ENCODE data around the gene AFAP1. TPM values are rescaled to one million over a fixed set of nuclear protein-coding genes. Genes with fewer than 3 reads are reported as not detected.

The AFAP1 gene, protein sequence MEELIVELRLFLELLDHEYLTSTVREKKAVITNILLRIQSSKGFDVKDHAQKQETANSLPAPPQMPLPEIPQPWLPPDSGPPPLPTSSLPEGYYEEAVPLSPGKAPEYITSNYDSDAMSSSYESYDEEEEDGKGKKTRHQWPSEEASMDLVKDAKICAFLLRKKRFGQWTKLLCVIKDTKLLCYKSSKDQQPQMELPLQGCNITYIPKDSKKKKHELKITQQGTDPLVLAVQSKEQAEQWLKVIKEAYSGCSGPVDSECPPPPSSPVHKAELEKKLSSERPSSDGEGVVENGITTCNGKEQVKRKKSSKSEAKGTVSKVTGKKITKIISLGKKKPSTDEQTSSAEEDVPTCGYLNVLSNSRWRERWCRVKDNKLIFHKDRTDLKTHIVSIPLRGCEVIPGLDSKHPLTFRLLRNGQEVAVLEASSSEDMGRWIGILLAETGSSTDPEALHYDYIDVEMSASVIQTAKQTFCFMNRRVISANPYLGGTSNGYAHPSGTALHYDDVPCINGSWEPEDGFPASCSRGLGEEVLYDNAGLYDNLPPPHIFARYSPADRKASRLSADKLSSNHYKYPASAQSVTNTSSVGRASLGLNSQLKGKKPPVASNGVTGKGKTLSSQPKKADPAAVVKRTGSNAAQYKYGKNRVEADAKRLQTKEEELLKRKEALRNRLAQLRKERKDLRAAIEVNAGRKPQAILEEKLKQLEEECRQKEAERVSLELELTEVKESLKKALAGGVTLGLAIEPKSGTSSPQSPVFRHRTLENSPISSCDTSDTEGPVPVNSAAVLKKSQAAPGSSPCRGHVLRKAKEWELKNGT
- polyA plus RNA-seq (2012; ENCODE audit: insufficient read length, low read depth): 25.5 TPM

DNA sequence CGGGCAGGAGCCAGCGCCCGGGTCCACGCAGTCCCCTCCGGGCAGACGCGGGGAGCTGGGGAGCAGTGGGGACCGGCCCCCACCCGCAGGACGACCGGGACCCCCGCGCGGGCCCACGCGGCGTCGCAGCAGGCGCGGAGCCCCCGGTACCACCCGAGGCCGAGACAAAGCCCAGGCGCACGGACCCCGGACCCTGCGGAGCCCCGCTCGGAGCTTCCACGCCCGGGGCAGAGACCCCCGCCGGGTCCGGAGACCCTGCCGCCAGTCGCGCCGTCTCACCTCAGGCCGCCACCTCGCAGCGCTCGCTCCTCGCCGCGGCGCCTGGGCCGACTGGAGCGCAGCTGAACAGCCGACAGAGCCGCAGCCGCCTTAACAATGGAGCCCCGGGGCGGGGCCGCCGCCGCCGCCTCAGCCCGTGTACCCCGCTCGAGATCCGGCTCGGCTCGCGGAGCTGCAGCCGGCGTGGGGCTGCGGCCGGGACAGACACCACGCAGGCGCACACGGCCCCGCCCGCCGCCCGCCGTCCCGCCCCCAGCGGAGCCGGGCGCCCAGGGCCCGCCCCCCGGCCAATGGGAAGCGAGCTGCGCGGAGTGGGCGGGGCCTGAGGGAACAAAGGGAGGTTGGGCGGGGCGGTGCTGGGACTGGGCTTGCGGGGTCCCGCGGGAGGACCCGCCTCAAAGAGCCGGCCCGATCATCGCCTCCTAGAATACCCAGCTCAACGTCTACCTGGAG lies at the start of gene AFAP1:
TSS of gene AFAP1 (minus strand) at position 485 of the 732 bp plus-strand sequence. CDS start 67,783 bp downstream, outside the sequence.
- TF ChIP-seq SIN3A (IDR thresholded peaks at IDR 0.05; ENCODE audit: borderline replicate concordance, insufficient read depth, low read length) (no peak), FOXP2 (optimal IDR thresholded peaks at IDR 0.05; ENCODE audit: borderline replicate concordance, extremely low read depth, extremely low read length, insufficient read depth) (no peak), POLR2AphosphoS5 (IDR thresholded peaks at IDR 0.05; ENCODE audit: low read depth, low read length) (peak; percentile 60; the same call in 1 of the 2 replicates), TAF1 (IDR thresholded peaks at IDR 0.05; ENCODE audit: borderline replicate concordance, insufficient read depth, low read length) (peak; percentile 74; the same call in 1 of the 2 replicates)
- TF ChIP-seq, protein P1, sequence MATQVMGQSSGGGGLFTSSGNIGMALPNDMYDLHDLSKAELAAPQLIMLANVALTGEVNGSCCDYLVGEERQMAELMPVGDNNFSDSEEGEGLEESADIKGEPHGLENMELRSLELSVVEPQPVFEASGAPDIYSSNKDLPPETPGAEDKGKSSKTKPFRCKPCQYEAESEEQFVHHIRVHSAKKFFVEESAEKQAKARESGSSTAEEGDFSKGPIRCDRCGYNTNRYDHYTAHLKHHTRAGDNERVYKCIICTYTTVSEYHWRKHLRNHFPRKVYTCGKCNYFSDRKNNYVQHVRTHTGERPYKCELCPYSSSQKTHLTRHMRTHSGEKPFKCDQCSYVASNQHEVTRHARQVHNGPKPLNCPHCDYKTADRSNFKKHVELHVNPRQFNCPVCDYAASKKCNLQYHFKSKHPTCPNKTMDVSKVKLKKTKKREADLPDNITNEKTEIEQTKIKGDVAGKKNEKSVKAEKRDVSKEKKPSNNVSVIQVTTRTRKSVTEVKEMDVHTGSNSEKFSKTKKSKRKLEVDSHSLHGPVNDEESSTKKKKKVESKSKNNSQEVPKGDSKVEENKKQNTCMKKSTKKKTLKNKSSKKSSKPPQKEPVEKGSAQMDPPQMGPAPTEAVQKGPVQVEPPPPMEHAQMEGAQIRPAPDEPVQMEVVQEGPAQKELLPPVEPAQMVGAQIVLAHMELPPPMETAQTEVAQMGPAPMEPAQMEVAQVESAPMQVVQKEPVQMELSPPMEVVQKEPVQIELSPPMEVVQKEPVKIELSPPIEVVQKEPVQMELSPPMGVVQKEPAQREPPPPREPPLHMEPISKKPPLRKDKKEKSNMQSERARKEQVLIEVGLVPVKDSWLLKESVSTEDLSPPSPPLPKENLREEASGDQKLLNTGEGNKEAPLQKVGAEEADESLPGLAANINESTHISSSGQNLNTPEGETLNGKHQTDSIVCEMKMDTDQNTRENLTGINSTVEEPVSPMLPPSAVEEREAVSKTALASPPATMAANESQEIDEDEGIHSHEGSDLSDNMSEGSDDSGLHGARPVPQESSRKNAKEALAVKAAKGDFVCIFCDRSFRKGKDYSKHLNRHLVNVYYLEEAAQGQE (IDR thresholded peaks at IDR 0.05; ENCODE audit: insufficient read depth in 1 of 2, low read depth in 2 of 2, low read length in 2 of 2): peak in 1 of 2 experiments; percentile 52; a peak in 1 of 4 replicates

DNA sequence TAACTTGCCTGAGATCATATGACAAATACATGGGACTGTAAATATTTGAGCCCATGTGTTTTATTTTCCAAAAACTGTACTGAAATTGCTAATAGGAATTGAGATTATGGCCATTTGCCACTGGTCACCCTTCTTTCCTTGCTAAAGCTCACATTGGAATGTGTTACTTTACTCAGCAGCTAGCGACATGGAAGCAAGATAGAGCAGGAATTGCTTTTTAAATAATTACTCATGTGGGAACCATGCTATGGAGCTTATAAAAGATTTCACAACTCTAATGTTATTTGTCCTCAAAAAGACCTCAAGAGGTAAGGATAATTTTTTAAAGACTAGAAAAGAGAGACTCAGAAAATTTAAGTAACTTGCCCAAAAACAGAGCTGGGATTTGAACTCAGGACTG lies 48.8 kb upstream of the AFAP1 start:
- TF ChIP-seq SIN3A (IDR thresholded peaks at IDR 0.05; ENCODE audit: borderline replicate concordance, insufficient read depth, low read length) (no peak), FOXP2 (optimal IDR thresholded peaks at IDR 0.05; ENCODE audit: borderline replicate concordance, extremely low read depth, extremely low read length, insufficient read depth) (no peak), POLR2AphosphoS5 (IDR thresholded peaks at IDR 0.05; ENCODE audit: low read depth, low read length) (no peak), TAF1 (IDR thresholded peaks at IDR 0.05; ENCODE audit: borderline replicate concordance, insufficient read depth, low read length) (no peak)
- TF ChIP-seq, protein P1 (IDR thresholded peaks at IDR 0.05; ENCODE audit: insufficient read depth in 1 of 2, low read depth in 2 of 2, low read length in 2 of 2): no peak

DNA sequence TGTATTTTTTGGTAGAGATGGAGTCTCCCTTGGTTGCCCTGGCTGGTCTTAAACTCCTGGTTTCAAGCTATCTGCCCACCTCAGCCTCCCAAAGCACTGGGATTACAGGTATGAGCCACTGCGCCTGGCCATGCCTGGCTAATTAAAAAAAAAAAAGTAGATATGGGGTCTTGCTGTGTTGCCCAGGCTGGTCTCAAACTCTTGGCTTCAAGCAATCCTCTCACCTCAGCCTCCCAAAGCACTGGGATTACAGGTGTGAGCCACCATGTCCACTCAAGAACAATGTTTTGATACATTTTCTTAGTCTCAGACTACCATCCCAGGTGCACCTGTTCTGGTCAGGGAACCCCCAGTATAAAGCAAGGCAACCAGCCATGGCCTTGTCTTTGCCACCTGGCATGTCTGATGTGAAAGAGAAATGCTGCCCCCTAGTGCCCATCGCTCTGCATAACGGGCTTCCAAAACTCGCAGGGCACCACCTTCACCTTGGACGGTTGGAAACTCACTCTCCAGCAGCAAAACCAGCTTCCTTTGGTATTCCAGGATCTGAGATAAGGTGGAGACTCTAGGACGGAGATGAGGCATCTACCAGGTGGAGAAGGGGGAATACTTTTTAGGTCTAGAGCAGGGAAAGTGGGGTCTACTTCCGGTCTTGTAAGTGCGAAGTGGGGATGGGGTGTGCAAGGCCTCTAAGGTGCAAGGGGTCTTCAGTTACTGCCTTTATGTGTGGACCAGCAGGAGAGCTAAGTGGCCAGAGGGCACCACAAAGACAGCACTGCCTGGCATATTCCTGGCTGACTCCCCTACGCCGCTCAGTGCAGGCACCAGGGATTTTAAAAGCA lies 47.7 kb upstream of the AFAP1 start:
- no peak for TF ChIP-seq POLR2AphosphoS5 (IDR thresholded peaks at IDR 0.05; ENCODE audit: low read depth, low read length)
- TF ChIP-seq FOXP2 (optimal IDR thresholded peaks at IDR 0.05; ENCODE audit: borderline replicate concordance, extremely low read depth, extremely low read length, insufficient read depth): no peak
- no peak for TF ChIP-seq SIN3A (IDR thresholded peaks at IDR 0.05; ENCODE audit: borderline replicate concordance, insufficient read depth, low read length)

DNA sequence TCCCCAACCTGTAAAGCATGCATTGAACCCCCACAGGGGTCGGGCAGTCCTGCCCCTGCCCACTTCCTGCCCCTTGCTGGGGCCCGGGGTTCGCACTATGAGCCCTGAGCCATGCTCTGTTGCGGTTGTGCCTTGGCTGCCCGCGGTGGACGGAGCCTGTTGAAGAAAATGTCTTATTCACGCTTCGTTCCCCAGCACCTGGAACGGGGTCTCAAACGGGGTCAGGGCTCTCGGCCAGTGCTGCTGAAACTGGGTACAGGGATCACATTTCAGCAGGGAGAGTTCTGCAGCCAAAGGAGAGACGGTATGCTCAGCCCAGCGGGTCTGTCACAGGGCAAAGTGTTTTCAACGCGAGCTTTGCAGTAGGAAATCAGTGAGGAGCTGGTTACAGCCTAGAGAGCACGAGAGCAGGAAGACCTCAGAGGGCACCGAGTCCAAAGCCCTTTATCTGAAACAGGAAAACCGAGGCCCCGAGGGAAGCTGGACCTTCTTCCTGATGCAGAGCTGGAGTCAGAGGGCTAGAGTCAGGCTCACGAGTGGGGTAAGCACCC lies 46.3 kb upstream of the AFAP1 start:
- no peak for TF ChIP-seq TAF1 (IDR thresholded peaks at IDR 0.05; ENCODE audit: borderline replicate concordance, insufficient read depth, low read length)
- no peak for TF ChIP-seq SIN3A (IDR thresholded peaks at IDR 0.05; ENCODE audit: borderline replicate concordance, insufficient read depth, low read length)
- no peak for TF ChIP-seq FOXP2 (optimal IDR thresholded peaks at IDR 0.05; ENCODE audit: borderline replicate concordance, extremely low read depth, extremely low read length, insufficient read depth)
- no peak for TF ChIP-seq POLR2AphosphoS5 (IDR thresholded peaks at IDR 0.05; ENCODE audit: low read depth, low read length)
- TF ChIP-seq, protein P1 (IDR thresholded peaks at IDR 0.05; ENCODE audit: insufficient read depth in 1 of 2, low read depth in 2 of 2, low read length in 2 of 2): no peak

Measured in PFSK-1 (cell line).